Activated CD4-positive, alpha-beta T cell treated with anti-CD3 and anti-CD28 coated beads, Interleukin-2, amount 50 U/mL, for 16 hours (primary cell): ENCODE results near the gene GRID1.
"Not testable (repeated sequence)": the region's sequence is repeated elsewhere in the genome, so short reads cannot be mapped to it uniquely, and the experiment has no call there.

Experiments
- DNase-seq: peaks from one replicate; pipeline ENCODE4 v3.0.0-alpha.2; 2020

The GRID1 gene

DNA sequence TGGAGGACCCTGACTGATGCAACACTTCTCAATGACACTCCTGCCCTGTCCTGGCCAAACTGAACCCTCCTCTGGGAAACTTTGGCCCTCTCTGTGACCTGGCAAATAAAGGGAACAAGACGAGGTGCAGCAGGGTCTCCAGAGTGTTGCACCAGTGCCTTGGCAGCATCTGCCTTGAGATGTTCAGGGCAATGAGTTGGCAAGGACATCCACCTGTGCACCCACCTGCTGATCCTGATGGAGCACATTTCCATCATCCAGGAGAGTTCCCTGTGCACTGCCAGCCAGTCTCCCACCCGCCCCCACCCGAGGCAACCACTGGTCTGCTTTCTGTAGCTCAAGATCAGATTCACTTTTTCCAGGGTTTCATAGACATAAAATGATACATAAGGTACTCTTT, 407.4 kb downstream of the GRID1 start:
- no peak for DNase-seq

DNA sequence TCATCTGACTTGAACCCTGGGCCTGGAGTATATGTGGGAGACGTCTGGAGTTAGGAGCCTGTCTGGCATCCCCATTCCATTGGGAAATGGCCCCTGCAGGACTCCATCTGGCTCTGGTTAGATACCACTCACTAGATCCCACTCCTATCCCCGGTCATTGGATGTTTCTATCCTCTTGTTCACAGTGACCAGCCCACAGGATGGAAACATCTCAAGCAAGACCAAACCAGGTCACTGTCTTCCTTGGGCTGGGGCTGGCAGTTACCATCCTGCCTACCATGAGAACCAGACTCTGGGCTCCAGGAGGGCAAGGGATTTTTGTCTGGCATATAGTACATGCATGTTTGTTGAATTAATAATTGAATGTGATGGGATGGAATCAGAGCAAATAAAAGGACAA, 415.7 kb downstream of the GRID1 start:
- DNase-seq, result no peak

DNA sequence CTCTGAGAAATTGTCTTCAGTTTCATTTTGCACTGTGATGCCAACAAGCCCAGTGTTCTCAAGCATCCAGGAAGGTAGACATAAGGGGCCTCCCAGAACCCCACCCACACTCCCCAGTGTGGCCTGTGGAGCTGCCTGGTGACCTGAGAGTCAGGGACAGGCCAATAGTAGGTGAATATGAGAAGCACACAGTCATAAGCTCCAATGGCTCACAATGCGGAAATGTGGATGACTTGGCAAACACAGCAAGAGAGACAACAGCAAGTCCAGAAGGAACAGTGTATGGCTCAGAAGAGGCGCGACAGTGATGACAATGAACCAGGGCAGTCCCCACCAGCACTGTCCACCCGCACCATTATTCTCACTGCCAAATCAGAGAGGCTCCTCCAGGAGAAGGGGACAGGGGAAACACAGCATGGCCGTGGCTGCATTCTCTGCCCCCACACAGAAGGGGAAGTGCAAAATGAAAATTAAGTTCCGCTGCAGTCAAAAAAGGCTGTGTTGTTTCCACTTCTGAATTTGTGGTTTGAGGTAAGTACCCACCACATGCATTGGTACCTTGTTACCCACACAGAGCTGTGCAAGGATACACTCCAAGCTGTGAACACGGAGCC, 419.8 kb downstream of the GRID1 start:
- peak; percentile 6 for DNase-seq

DNA sequence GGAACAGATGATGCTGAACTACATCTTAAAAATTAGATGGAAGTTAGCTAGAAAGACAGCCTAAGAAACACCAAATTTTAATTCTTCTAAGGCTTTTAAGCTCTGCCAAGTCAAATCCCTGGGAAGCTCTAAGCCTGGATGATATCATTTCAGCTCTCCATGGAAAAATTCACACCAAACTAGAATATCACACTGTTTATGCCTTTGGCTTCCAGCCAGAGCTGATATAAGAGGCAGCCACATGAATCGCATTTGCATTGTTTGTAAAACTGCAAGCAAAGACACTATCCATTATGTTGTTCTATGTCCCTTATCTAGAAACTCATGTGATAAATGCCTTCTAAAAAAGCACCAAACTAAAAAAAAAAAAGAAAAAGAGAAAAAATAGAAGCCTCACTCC, 430.4 kb downstream of the GRID1 start:
- DNase-seq, result no peak

DNA sequence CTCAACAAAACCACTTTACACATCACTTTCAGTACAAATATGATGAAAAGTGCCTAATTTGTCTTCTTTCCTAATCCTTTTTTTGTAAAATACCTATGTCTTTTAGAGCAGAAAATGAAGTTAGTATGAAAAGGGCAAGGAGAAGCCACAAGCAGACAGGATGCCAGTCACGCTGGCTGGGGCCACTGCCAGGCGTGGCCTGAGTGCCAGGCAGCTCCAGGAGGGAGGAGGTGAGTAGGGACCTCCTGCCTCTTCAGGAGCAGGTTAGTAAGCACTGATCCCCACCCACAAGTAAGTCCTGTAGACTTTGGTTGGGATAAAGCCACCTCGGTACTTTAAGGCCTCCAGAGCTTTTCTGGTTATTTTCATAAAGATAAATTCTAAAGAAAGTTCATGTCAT, 432.0 kb downstream of the GRID1 start:
- no peak for DNase-seq

DNA sequence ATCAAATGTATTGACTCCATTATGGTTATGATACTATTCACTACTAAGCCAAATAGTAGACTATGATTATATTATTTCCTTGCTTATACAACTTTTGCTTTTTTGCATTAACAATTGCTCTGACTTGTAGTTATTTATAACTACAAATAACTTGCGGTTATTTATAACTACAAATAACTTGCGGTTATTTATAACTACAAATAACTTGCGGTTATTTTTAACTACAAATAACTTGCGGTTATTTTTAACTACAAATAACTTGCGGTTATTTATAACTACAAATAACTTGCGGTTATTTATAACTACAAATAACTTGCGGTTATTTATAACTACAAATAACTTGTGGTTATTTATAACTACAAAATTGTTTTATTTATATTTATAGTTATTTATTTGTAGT, 436.6 kb downstream of the GRID1 start:
- DNase-seq, result not testable (repeated sequence)

DNA sequence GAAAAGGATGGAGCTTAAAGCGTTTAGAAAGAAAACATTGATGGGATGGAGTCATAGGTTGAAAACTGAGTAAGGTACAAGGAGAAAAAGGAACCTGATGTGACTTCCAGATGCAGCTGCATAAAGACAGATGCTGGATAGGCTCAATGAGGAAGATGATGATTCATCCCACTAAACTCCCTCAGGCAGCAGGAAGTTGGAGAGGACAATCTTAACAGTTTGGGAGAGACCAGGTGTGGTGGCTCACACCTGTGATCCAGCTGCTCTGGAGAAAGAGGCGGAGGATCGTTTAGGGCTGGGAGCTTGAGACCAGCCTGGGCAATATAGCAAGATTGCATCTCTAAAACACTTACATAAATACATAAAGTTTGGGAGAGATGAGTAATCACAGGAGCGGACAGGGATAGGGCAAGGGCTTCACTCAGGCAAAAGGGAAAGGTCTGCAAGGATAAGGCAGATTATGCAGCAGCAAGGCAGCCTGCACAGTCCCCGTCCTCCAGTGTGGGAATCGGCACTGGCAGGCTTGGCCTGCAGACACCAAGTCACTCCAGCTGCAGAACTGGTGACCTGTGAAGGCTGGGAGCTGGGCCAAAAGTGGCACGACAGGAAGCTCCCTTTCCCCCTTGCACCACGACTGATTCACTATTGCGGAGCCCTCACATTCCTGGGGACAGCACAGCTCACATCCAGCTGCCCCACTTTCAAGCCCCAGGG, 438.5 kb downstream of the GRID1 start:
- DNase-seq, result no peak

DNA sequence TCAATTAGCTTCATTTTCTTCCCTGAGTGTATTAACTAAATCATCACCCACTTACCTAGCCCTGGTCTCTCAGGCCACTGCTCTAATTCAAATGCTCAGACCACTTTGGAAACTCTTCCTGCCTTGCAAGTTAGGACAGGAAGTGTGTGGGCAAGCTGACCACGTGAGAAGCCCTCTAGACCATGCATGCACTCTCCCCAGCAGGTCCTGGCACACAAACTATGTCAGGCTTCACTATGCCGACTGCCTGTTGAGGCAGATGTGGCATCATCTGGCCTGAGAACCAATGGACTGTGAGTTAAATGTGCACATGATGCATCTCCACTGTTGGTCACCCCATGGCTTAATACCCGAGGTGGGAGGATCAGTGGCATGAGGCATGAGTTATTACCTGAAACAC, 439.6 kb downstream of the GRID1 start:
- DNase-seq, result no peak

DNA sequence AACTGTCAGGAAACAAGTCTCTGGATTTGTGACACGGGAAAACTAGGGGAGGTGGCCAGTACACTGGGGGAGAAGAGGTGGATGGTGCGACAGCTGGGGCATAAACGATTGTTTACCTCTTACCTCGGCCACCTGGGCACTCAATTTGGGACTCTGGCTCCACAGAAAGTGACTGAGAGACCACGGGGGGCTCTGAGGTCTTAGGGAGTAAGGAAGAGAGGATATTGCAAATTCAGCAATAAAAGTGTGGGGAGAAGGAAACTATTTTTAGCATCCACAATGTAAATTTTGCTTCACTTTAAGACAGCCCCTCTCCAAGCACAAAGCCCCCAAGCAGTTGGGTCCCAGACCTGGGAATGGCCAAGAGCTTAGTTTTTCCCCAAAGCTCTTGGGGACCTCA, 440.5 kb downstream of the GRID1 start:
- no peak for DNase-seq

DNA sequence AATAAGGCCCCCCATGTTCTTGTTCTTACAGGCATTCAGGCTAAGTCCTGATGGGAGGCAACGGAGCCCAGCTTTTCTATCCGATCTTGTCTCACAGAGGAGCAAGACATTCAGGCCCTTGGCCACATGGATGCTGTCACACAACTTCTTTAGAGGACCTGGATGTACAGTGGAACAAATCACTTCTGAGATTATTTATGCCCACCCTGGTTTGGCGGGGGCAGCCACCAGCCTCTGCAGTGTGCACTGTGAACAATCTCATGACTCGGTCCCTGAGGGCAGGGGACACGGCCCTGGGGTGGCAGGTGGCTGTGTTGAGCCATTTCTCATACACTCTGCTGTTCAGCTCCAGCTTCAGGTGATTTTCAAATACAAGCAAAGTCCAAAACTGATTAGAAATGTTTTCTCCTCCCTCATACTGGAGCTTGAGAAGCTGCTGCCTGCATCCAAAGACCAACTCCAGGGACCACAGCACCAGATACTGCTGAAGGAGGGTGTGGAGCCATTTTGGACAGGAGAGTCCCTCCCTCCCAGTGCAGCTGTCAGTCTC, 441.3 kb downstream of the GRID1 start:
- no peak for DNase-seq

DNA sequence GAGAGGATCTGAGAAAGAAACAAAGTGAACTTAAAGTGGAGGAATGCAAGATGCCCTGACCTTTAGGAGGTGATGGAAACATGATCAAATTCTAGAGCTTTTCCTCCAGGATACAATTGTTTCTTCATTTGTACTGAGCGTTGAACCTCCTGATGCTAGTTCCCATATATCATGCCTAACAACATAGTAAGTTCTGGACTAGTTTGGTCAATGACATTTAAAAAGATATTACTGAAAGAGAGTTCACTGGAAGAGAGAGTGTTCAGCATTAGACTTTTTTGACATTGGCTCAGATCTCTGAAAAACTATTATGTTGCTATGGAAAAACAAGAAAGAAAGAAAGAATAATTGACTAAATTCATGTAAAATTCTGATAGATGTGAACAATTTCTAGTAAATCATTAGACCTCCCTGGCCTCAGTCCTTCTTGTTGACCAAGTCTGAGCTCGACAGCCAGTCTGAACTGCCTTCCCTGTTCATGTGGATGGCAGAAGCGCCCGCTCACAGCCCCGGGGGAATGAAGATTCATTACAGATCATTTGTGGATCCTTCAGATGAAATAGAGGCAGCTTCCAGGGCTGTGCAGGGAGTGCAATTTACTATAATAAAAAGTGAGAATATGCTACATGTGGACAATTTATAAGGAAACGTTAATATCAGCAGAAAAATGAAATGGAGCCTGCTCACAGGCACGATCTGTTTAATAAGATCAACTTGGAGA, 442.1 kb downstream of the GRID1 start:
- no peak for DNase-seq

DNA sequence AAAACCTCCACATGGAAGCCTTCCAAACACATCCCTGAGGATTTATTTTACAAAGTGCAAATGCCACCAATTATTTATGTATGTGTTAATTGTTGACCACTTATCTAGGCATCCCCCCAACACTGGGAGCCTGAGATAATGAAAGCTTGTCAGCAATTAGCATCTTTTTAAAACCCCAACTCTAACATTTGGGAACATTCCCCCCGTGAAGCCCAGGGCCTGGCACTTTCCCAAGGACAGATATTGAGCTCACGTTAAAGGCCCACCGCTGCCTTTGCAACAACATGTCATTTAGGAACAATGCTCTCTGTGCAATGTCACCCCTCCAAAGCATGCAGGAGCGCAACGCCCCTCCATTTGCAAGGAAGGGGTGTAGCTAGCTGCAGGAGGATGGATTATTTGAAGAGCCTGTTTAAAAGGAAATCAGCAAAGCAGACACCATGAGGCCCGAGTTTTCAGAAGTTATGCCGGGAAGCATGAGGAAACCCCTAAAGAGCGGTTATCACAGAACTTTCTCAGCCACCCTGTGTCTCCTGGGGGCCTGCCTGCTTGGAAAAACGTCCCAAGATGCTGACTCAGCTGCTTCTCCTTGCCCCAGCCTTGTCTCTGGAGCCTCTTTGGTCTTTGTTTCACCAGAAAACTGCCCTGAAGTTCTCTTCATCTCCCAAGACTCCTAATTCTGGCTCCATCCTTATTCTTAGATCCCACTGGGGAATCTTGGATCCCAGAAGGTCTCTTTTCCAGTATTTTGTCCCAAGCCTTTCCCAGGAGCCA, 444.1 kb downstream of the GRID1 start:
- no peak for DNase-seq

DNA sequence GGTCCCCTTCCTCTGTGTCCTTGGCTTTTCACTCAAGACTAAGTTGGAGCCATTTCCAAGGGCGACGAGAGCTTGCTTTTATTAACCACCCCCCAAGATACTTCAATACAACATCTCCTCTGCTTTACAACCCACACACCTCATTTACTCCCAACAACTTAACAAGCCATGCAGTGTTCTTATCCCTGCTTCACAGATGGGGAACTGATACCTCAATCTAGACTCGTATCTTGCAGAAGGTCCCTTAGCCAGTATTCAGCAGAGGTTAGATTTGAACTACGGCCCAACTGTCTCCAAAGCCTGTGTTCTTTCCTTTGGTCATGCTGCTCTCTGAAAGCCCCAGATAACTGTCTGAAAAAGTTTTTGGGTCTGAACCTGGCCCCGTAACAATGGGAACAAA, 444.8 kb downstream of the GRID1 start:
- DNase-seq, result no peak

DNA sequence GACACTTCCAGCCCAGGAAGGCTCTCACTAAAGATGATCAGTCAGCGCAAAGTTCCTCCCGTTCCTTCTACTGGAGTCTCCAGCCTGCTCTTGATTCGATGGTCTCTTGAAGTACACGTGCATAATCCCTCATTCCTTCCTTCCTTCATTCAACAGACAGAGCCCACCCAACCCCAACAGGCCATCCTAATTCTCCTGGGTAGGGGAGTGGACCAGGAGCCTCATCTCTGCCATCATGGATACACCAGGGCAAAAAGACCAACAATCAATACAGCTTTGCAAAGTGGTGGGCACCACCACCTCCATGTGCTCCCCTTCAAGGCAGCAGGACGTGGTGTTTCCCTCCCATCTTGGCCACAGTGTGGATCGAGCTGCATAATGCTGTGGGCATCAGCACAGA, 446.3 kb downstream of the GRID1 start:
- no peak for DNase-seq

DNA sequence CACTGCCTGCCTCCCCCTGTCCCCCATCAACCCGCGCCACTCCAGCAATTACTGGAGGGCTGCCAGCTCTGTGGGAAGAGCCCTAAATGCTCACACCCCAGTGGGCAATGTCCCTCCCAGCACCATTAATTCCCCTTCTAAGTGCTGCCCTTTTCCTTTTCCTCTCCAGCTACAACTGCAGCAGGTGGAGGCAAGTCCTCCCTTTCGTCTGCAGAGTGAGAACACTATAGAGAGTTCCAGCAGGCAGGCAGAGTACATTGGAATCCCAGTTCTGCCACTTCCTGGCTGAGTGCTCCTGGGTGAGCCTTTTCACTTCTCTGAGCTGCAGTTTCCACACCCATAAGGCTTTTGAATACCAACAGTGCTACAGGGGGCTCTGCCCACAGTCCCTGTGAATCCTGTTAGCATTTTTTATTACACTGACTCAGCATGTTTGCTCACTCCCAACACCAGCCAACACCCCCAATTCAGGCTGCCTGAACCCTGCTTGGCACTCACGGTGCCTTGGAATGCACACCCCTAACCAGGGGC, 447.0 kb downstream of the GRID1 start:
- DNase-seq, result no peak

DNA sequence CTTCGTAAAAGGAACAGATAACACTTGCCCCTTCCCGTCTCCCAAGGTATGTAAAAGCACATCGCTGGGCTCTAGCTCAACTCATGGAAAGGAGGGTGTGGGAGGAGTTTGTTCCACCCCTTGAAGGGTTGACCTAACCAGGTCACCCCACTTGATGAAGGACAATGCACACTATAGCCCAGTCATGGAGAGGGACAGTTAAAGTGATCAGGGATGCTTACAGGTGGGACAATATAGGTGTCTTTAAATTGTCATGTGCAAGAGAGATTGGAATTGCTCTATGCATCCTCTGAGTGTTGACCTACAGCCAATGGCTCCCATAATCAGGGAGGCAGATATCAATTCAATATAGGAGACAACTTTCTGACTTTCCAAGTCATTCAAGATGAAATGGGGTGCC, 448.2 kb downstream of the GRID1 start:
- no peak for DNase-seq

DNA sequence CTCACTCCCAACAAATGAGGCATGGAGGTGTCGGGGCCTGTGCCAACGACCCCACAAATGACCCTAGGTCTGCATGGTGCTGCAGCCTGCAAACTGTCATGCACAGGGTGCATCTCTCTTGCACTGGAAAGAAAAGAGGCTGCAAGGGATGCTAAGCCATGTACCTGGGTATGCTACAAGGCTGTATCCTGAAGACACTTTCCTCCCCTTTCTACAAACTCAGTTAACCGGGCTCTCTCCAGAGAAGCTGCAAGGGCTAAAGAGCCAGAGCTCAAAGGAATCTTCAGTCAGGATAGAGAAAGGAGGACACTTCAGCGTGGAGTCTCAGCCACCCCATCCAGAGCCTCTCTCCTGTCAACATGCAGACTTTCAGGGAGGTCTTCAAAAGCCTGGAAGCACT, 449.0 kb downstream of the GRID1 start:
- no peak for DNase-seq

DNA sequence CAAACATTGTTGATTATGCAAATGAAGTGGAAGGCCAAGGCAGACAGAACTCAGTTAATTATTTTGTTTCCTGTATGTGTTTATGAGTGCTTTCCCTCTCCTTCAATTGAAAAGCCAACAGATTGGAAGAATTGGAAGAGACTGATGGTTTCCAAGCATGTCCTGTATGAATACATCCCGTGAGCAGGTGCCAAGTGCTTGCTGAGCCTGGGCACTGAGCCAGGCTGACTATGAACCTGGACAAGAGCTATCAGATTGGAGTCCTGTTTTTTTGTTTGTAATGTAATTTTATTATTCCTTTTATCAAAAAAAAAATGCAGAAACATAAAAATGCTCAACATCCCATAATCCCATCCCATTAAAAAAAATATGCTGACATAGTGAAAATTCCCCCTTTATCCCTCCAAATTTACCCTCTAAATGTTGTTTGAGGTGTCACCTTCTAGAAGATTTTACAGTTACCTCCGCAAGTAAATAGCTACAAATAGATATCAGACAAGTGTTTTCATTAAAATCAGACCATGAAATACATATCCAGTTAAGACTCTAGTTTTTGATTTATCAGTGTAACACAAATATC, 449.5 kb downstream of the GRID1 start:
- no peak for DNase-seq

DNA sequence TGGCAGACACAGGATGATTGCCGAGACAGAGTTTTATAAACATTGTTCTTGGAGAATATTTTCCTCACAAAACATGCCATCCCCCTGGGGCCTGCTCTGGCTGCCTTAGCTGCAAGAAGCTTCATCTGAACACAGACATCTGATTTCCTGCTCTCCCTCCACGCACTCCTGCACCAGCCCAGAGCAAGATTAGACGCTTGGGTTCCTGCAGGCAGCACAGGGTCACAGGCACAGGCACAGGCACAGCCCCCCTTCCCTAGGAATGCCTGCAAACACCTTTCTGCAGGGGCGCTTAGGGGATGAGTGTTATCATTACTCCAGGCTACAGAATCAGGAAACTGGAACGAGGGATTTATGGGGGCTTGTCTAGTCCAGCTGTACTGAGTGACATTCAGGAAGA, 450.3 kb downstream of the GRID1 start:
- no peak for DNase-seq

DNA sequence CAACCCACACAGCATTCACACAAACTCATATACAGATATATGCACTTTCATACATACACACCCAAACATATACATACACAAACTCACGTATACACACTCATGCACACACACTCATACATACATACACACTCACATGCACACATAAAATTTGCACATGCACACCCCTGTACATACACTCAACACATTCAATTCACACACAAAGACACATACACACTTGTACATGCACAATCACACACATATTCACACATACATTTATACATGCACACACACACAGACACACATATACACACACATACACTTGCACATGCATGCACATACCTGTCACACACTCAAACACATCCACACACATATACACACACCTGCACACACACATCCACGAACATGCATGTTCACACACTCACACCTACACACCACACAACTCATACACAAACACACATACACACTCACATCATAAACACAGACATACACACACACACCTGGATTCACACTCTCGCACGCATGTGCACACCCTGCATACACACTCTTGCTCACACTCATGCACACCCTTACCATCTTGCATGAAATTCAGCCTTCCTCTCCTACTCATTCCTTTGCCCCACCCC, 451.2 kb downstream of the GRID1 start:
- no peak for DNase-seq

DNA sequence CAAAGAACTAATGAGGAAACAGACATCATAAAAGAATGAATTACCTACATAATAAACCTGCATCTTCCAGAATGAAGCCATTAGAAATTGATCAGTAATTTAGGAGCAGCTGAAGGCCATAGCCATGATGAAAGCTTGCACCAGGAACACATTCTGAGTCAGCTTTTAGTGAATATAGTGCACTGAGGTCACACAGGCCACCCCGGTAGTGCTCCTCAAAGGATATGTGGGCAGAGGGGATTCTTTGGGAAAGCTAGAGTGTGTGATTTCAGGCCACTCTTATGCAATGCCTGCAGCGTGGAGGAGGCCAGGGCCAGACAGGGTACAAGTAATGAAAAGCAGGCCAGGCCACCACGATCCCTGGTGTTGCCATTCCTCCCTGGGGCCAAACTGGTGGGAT, 451.9 kb downstream of the GRID1 start:
- no peak for DNase-seq

DNA sequence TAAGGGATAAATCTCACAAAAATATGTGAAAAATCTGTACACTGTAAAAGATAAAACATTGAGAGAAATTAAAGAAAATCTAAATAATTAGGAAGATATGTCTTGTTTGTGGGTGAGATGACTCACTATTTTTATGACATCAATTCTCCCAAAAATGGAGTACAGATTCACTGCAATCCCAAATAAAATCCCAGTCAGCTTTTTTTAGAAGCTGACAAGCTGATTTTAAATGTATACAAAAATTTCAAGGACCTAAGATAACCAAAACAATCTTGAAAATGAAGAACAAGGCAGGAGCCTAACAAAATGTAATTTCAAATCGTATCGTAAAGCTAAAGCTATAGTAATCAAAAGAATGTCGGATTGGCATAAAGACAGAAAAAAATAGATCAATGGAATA, 458.1 kb downstream of the GRID1 start:
- no peak for DNase-seq
